Coronary artery (tissue), 2 donors: Measurements from ENCODE around the gene UBAC1.

Source experiments
- DNase-seq: peaks from one replicate; pipeline ENCODE4 v3.0.0-alpha.2; 2017; ENCODE audit warnings: low spot score
- H3K27ac ChIP-seq, 2 donors: fragments of 200-600 bp; sonication (generic); one replicate each; pipeline ENCODE4 v1.5.1; 2016 to 2019
- H3K4me3 ChIP-seq: fragments of 200-600 bp; sonication (generic); 2 replicates; pipeline ENCODE4 v1.5.1; 2016; ENCODE audit warnings: mild to moderate bottlenecking, moderate library complexity
- CTCF ChIP-seq: fragments of 200-600 bp; sonication (generic); IDR thresholded peaks from one replicate; pipeline ENCODE4 v1.5.1; 2019; ENCODE audit warnings: antibody characterized with exemption

Gene UBAC1

GRCh38 chr9:135976531-135976930, 15.4 kb upstream of the UBAC1 start:
- Histone ChIP-seq H3K4me3 (no peak overlapping the region), H3K27ac (no peak overlapping the region)
- TF ChIP-seq CTCF, result no peak
- DNase-seq, result no peak

GRCh38 chr9:135975834-135976233, 14.7 kb upstream of the UBAC1 start:
- no peak for TF ChIP-seq CTCF

GRCh38 chr9:135974220-135974573, 13.0 kb upstream of the UBAC1 start:
- no peak for DNase-seq
- no peak for TF ChIP-seq CTCF
- Histone ChIP-seq H3K27ac (no peak overlapping the region), H3K4me3 (no peak overlapping the region)

More at GRCh38 chr9:135975834-135976233, 14.7 kb upstream of the UBAC1 start:
- Histone ChIP-seq H3K4me3 (no peak overlapping the region), H3K27ac (no peak overlapping the region)
- no peak for DNase-seq

GRCh38 chr9:135973277-135974219, 12.4 kb upstream of the UBAC1 start:
- H3K27ac ChIP-seq, result no peak overlapping the region
- DNase-seq, result no peak
- TF ChIP-seq CTCF, result no peak
- no peak overlapping the region for H3K4me3 ChIP-seq

GRCh38 chr9:135971892-135972291, 10.7 kb upstream of the UBAC1 start:
- no peak for TF ChIP-seq CTCF
- no peak for DNase-seq
- no peak overlapping the region for H3K4me3 ChIP-seq
- no peak overlapping the region for H3K27ac ChIP-seq

- H3K27ac ChIP-seq, result no peak overlapping the region
- no peak for DNase-seq
- no peak for TF ChIP-seq CTCF
- H3K4me3 ChIP-seq, result no peak overlapping the region
Observed at GRCh38 chr9:135971111-135971766, 10.1 kb upstream of the UBAC1 start.
